Liver (tissue), 9 donors: ENCODE results near the gene GPR132. TPM values are rescaled to one million over a fixed set of nuclear protein-coding genes. Genes with fewer than 3 reads are reported as not detected.

Experiments
- DNase-seq: peaks from one replicate; pipeline ENCODE4 v3.0.0-alpha.2; 2017; ENCODE audit warnings: low spot score
- H3K27ac ChIP-seq, 2 donors: one replicate each; pipeline ENCODE4 v1.7.0; 2013; ENCODE audit warnings: inconsistent platforms in 2 of 2, low read length in 2 of 2, control low read depth in 1 of 2, low read depth in 1 of 2, mild to moderate bottlenecking in 1 of 2
- H3K27me3 ChIP-seq, 4 donors: one replicate each; pipeline versions ENCODE4 v1.6.1 to v1.7.0; 2013; ENCODE audit warnings: low read length in 3 of 4, inconsistent platforms in 1 of 4, mild to moderate bottlenecking in 1 of 4, moderate library complexity in 1 of 4; ENCODE audit not compliant: control insufficient read depth in 4 of 4, insufficient read depth in 4 of 4
- H3K36me3 ChIP-seq, 4 donors: one replicate each; pipeline versions ENCODE4 v1.6.1 to v1.7.0; 2013; ENCODE audit warnings: low read length in 3 of 4, mild to moderate bottlenecking in 3 of 4, low read depth in 1 of 4, moderate library complexity in 1 of 4; ENCODE audit not compliant: control insufficient read depth in 4 of 4, insufficient read depth in 3 of 4
- H3K4me1 ChIP-seq, 4 donors: one replicate each; pipeline versions ENCODE4 v1.6.1 to v1.7.0; 2013; ENCODE audit warnings: low read length in 3 of 4, mild to moderate bottlenecking in 3 of 4, moderate library complexity in 1 of 4; ENCODE audit not compliant: control insufficient read depth in 4 of 4, insufficient read depth in 4 of 4
- H3K4me3 ChIP-seq, 3 donors: one replicate each; pipeline versions ENCODE4 v1.6.1 to v1.7.0; 2013; ENCODE audit warnings: low read length in 3 of 3, control low read depth in 1 of 3, low read depth in 1 of 3, mild to moderate bottlenecking in 1 of 3
- H3K9ac ChIP-seq, 2 donors: one replicate each; pipeline ENCODE4 v1.7.0; 2013; ENCODE audit warnings: low read length in 2 of 2, mild to moderate bottlenecking in 2 of 2, moderate library complexity in 2 of 2, control low read depth in 1 of 2, low read depth in 1 of 2
- H3K9me3 ChIP-seq, 4 donors: one replicate each; pipeline versions ENCODE4 v1.6.1 to v1.7.0; 2013; ENCODE audit warnings: low read length in 3 of 4; ENCODE audit not compliant: control insufficient read depth in 4 of 4
- ATF3 ChIP-seq: IDR thresholded peaks from 2 replicates; pipeline ENCODE4 v1.6.1; 2016; ENCODE audit warnings: antibody characterized with exemption
- CTCF ChIP-seq: fragments of 150-350 bp; IDR thresholded peaks from 2 replicates; pipeline ENCODE4 v1.5.1; 2017; ENCODE audit warnings: improper control_type of control experiment, low read depth, low read length; ENCODE audit not compliant: missing input control
- EGR1 ChIP-seq, 2 donors: IDR thresholded peaks; 2 replicates each; pipeline ENCODE4 v1.6.1; 2016 to 2018; ENCODE audit warnings: antibody characterized with exemption in 2 of 2, low read depth in 2 of 2
- FOXA1 ChIP-seq: IDR thresholded peaks from 2 replicates; pipeline ENCODE4 v1.6.1; 2016; ENCODE audit warnings: antibody characterized with exemption
- FOXA2 ChIP-seq: IDR thresholded peaks from 2 replicates; pipeline ENCODE4 v1.6.1; 2016; ENCODE audit warnings: antibody characterized with exemption
- GABPA ChIP-seq, 2 donors: IDR thresholded peaks in 1 of 2; conservative IDR thresholded peaks in 1 of 2; 2 replicates each; pipeline ENCODE4 v1.6.1; 2016; ENCODE audit warnings: antibody characterized with exemption in 2 of 2, mild to moderate bottlenecking in 1 of 2, moderate library complexity in 1 of 2
- HNF4A ChIP-seq, 2 donors: conservative IDR thresholded peaks; 2 replicates each; pipeline ENCODE4 v1.6.1; 2016; ENCODE audit warnings: antibody characterized with exemption in 2 of 2, mild to moderate bottlenecking in 2 of 2
- JUND ChIP-seq, 2 donors: IDR thresholded peaks; 2 replicates each; pipeline ENCODE4 v1.6.1; 2016; ENCODE audit warnings: antibody characterized with exemption in 2 of 2
- MAX ChIP-seq: IDR thresholded peaks from 2 replicates; pipeline ENCODE4 v1.6.1; 2016; ENCODE audit warnings: antibody characterized with exemption
- RAD21 ChIP-seq, 2 donors: IDR thresholded peaks; 2 replicates each; pipeline ENCODE4 v1.6.1; 2016; ENCODE audit warnings: antibody characterized with exemption in 2 of 2, mild to moderate bottlenecking in 2 of 2
- REST ChIP-seq: IDR thresholded peaks from 2 replicates; pipeline ENCODE4 v1.6.1; 2016; ENCODE audit warnings: antibody characterized with exemption, mild to moderate bottlenecking
- SP1 ChIP-seq: IDR thresholded peaks from 2 replicates; pipeline ENCODE4 v1.6.1; 2018; ENCODE audit warnings: antibody characterized with exemption, mild to moderate bottlenecking
- TAF1 ChIP-seq: conservative IDR thresholded peaks from 2 replicates; pipeline ENCODE4 v1.6.1; 2016; ENCODE audit warnings: antibody characterized with exemption, mild to moderate bottlenecking
- YY1 ChIP-seq: IDR thresholded peaks from 2 replicates; pipeline ENCODE4 v1.6.1; 2016; ENCODE audit warnings: antibody characterized with exemption, mild to moderate bottlenecking
- ZBTB33 ChIP-seq: IDR thresholded peaks from 2 replicates; pipeline ENCODE4 v1.6.1; 2016; ENCODE audit warnings: antibody characterized with exemption
- WGBS: extraction: QIAGEN DNeasy Blood & Tissue Kit; methylation state at CpG from one replicate; pipeline ENCODE4 v1.1.7; 2013; 5-methylcytosine and 5-hydroxymethylcytosine counted together
- polyA plus RNA-seq, 2 donors: library from polyadenylated mRNA; stranded (reverse) in 1 of 2; unstranded in 1 of 2; fragments of 200-250 nt in 1 of 2; fragments of >200 nt in 1 of 2; fragmentation: Nextera tagmentation in 1 of 2; extraction: Ambion mirVana in 1 of 2; gene quantifications; one replicate each; pipeline versions ENCODE4 v1.2.1 to v1.2.3, GENCODE V29; 2013 to 2015
- total RNA-seq, 2 donors: library from RNA; depleted of rRNA; stranded (reverse); fragments of >200 nt; gene quantifications; one replicate each; pipeline ENCODE4 v1.2.3, GENCODE V29; 2014
- donor health status: healthy.
- donor health status: healthy.
- donor health status: healthy.
- donor health status: healthy.
- donor health status: healthy.

The GPR132 gene
- total and polyA plus RNA-seq, 4 donors = 0.32 to 1.2 (median 0.75) TPM

- no peaks in the 10 kb centered on the region for H3K9me3 ChIP-seq
- DNase-seq = no peak
- H3K9ac ChIP-seq = no peak overlapping the region
- no peaks in the 10 kb centered on the region for H3K36me3 ChIP-seq
- WGBS = 55% methylated on average over 13 of the region's 13 CpGs
- peak overlapping the region; percentile 52 to 54 for H3K27ac ChIP-seq
- no peaks in the 10 kb centered on the region for H3K27me3 ChIP-seq
- TF ChIP-seq RAD21 (IDR thresholded peaks at IDR 0.05) (no peak), FOXA2 (no peak), MAX (no peak), REST (no peak), GABPA (IDR thresholded peaks at IDR 0.05 in 1 of 2, conservative IDR thresholded peaks at IDR 0.05 in 1 of 2) (no peak), TAF1 (no peak), ZBTB33 (no peak), FOXA1 (no peak), JUND (IDR thresholded peaks at IDR 0.05) (no peak), ATF3 (no peak), EGR1 (IDR thresholded peaks at IDR 0.05; ENCODE audit: low read depth in 2 of 2) (no peak), YY1 (no peak)
- no peak overlapping the region for H3K4me3 ChIP-seq
- H3K4me1 ChIP-seq = peaks cover 0 to 9% (median 2%) of the 10 kb centered on the region in 4 donors
Observed at GRCh38 chr14:105061428-105062047, 3.7 kb downstream of the GPR132 start.

- Histone ChIP-seq H3K36me3 (no peaks in the 10 kb centered on the region), H3K4me3 (no peak overlapping the region), H3K9ac (no peak overlapping the region), H3K9me3 (no peaks in the 10 kb centered on the region), H3K4me1 (peaks cover 0 to 9% (median 2%) of the 10 kb centered on the region in 4 donors), H3K27ac (peak overlapping the region; percentile 52 to 54), H3K27me3 (no peaks in the 10 kb centered on the region)
- TF ChIP-seq TAF1 (no peak), SP1 (no peak), YY1 (no peak), HNF4A (conservative IDR thresholded peaks at IDR 0.05) (no peak), FOXA1 (no peak), JUND (IDR thresholded peaks at IDR 0.05) (no peak), CTCF (no peak), ZBTB33 (no peak), EGR1 (IDR thresholded peaks at IDR 0.05; ENCODE audit: low read depth in 2 of 2) (no peak)
- 67% methylated on average over 30 of the region's 30 CpGs for WGBS
- DNase-seq = no peak
Observed at GRCh38 chr14:105060751-105061427, 4.3 kb downstream of the GPR132 start.
